Colonic mucosa (tissue), 4 donors: ENCODE measurements around the gene RPP14. TPM values are rescaled to one million over a fixed set of nuclear protein-coding genes. Genes with fewer than 3 reads are reported as not detected.

Experiments used
- DNase-seq: peaks from one replicate; pipeline ENCODE4 v3.0.0-alpha.2; 2020
- H3K27ac ChIP-seq: fragments of 200-600 bp; one replicate; pipeline ENCODE4 v1.8.0; 2021
- H3K27me3 ChIP-seq: fragments of 200-600 bp; one replicate; pipeline ENCODE4 v1.8.0; 2021
- H3K36me3 ChIP-seq: fragments of 200-600 bp; one replicate; pipeline ENCODE4 v1.8.0; 2021
- H3K4me1 ChIP-seq: fragments of 200-600 bp; one replicate; pipeline ENCODE4 v1.8.0; 2021; ENCODE audit warnings: mild to moderate bottlenecking
- H3K4me3 ChIP-seq: fragments of 200-600 bp; one replicate; pipeline ENCODE4 v1.8.0; 2021
- H3K9ac ChIP-seq, 2 donors: one replicate each; pipeline ENCODE4 v1.7.0; 2013; ENCODE audit warnings: control low read depth in 2 of 2, low read depth in 2 of 2, low read length in 2 of 2
- H3K9me3 ChIP-seq: fragments of 200-600 bp; one replicate; pipeline ENCODE4 v1.8.0; 2021
- intact Hi-C: fragments of 100-400 bp; cut with DNase I; formaldehyde crosslinking; loops from one replicate; pipeline ENCODE4 v1.14.1; 2022
- total RNA-seq, 2 donors: library from RNA; stranded (reverse); fragmentation: NEBNext Ultra II Directional in 1 of 2; extraction: Animal tissue kit (Norgen Biotek cat#: 25700) in 1 of 2; gene quantifications; one replicate each; pipeline ENCODE4 v1.2.1, GENCODE V29; 2021
- TF ChIP-seq, protein P1 (sequence below): fragments of 200-600 bp; IDR thresholded peaks from one replicate; pipeline ENCODE4 v1.8.0; 2022; ENCODE audit warnings: antibody characterized with exemption, mild to moderate bottlenecking
- donor health status: healthy.
- donor health status: DM: no; HTN: no; CAD: no.
- donor health status: DM: no; HTN: no; CAD: no.

Gene RPP14
- total RNA-seq, 2 donors from 2014 or later, result 17.8 to 19.5 TPM

DNA sequence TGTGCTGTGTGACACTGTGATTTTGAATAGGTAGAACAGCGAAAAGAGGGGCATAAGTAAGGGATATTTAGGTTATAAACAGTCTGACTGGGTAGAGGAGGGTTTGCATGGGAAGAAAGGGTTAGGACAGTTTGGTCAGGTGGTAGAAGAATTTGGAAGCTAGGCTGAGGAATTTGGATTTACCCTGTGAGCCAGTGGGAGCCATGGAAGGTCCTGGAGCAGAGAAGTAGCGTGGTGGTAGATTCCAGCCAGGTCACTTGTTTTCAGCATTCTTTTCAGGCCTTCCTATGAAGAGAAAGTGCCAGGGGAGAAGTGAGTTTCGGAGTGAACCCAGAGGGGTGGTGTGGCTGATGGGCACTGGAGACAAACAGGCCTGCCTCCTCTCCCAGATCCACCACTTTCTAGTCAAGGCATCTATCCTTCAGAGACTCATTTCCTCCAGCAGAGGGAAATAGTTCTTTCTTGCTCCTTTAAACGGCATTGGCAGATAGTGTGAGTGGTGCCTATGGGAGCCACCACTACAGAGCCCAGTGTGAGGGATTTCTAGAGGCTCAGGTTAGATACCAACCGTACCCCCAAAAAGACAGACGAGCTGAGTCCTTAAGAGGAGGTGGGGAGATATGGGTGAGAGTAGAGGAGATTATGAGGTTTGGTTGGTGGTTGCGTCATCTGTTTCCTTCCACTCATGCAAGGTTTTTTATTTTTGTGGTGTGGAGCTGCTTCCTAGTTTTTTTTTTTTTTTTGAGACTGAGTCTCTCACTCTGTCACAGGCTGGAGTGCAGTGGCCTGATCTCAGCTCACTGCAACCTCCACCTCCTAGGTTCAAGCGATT is 47.9 kb downstream of the RPP14 start:
- no peaks in the 10 kb centered on the region for H3K36me3 ChIP-seq
- no peak for DNase-seq
- H3K27ac ChIP-seq, result no peak overlapping the region
- intact Hi-C loops, result no loop called here
- no peak overlapping the region for H3K9ac ChIP-seq
- no peak overlapping the region for H3K4me3 ChIP-seq
- TF ChIP-seq, protein P1, sequence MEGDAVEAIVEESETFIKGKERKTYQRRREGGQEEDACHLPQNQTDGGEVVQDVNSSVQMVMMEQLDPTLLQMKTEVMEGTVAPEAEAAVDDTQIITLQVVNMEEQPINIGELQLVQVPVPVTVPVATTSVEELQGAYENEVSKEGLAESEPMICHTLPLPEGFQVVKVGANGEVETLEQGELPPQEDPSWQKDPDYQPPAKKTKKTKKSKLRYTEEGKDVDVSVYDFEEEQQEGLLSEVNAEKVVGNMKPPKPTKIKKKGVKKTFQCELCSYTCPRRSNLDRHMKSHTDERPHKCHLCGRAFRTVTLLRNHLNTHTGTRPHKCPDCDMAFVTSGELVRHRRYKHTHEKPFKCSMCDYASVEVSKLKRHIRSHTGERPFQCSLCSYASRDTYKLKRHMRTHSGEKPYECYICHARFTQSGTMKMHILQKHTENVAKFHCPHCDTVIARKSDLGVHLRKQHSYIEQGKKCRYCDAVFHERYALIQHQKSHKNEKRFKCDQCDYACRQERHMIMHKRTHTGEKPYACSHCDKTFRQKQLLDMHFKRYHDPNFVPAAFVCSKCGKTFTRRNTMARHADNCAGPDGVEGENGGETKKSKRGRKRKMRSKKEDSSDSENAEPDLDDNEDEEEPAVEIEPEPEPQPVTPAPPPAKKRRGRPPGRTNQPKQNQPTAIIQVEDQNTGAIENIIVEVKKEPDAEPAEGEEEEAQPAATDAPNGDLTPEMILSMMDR, result no peak
- H3K9me3 ChIP-seq, result no peaks in the 10 kb centered on the region
- no peaks in the 10 kb centered on the region for H3K4me1 ChIP-seq
- H3K27me3 ChIP-seq, result no peaks in the 10 kb centered on the region

DNA sequence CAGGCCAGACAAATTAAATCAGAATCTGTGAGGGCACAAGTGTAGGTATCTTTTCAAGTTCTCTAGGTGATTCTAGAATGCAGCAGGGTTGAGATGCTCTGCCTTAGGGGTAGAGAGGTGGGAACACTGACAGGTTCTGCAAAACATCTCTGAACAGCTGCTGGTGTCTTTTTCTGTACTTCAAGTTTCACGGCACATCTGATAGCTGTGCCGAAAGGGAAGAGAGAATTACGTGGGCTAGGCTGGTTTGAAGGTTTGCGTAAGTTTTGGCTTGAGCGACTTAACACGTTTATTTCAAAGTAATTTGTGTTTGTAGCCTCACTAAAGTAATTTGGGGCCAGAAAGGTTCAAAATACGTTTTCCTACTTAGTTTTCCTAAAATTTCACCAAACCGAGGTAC is 49.1 kb downstream of the RPP14 start:
- Histone ChIP-seq H3K4me1 (no peaks in the 10 kb centered on the region), H3K4me3 (no peak overlapping the region), H3K9me3 (no peaks in the 10 kb centered on the region), H3K27me3 (no peaks in the 10 kb centered on the region), H3K36me3 (no peaks in the 10 kb centered on the region), H3K9ac (no peak overlapping the region), H3K27ac (no peak overlapping the region)
- TF ChIP-seq, protein P1, result no peak
- intact Hi-C loops, result no loop called here
- no peak for DNase-seq

DNA sequence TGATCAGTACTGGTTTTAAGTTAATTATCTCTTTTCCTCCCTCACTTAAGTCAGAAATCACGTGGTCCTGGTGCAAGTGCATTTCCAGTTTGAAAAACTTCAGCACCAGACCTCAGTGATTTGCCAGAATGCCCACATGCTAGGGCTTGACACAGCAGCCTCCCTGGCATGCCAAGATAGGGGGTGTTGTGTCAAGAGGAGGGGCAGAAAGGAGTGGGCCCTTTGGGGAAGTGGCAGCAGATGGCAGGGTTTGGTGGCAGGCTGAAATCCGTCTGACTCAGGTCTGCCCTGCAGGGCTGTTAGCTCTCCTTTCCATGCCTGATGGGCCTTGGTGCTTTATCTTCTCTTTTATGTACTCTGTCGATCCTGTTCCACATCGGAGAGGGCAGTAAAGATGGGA is 50.0 kb downstream of the RPP14 start:
- intact Hi-C loops, result no loop called here
- no peak overlapping the region for H3K9ac ChIP-seq
- TF ChIP-seq, protein P1, result no peak
- no peak overlapping the region for H3K4me3 ChIP-seq
- no peaks in the 10 kb centered on the region for H3K9me3 ChIP-seq
- no peaks in the 10 kb centered on the region for H3K4me1 ChIP-seq
- no peaks in the 10 kb centered on the region for H3K27me3 ChIP-seq
- no peaks in the 10 kb centered on the region for H3K36me3 ChIP-seq
- DNase-seq, result no peak
- no peak overlapping the region for H3K27ac ChIP-seq

DNA sequence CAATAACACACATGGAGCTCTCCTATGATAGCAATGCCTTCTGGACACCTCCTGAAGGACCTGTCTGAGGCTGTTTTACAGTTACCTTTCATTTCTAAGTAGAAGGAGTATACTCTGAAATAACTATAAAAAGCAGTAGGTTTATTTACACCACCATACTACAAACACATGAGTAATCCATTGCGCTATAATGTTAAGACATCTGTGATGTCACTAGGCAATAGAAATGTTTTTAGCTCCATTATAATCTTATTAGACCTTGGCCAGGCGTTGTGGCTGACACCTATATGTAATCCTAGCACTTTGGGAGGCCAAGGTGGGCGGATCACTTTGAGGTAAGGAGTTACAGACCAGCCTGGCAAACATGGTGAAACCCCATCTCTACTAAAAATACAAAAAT is 51.4 kb downstream of the RPP14 start:
- no peak for DNase-seq
- Histone ChIP-seq H3K4me1 (no peaks in the 10 kb centered on the region), H3K27ac (no peak overlapping the region)

DNA sequence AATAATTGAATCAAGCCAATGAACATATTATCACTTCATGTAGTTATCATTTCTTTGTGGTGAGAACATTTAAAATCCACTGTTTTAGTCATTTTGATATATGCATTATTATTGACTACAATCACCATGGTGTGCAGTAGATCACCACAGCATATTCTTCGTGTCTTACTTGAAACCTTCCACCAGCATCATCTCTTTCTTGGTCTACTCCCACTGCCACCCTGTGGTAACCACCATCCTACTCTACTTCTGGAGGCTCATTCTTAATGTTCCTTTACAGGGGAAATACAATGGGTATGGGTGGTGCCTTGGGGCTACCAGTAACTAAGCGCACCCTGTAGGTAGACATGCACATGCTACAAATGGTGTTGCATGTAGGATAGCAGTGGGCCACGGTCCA is 52.0 kb downstream of the RPP14 start:
- H3K4me1 ChIP-seq, result no peaks in the 10 kb centered on the region
- no peak overlapping the region for H3K9ac ChIP-seq
- intact Hi-C loops, result no loop called here
- H3K36me3 ChIP-seq, result no peaks in the 10 kb centered on the region
- no peak overlapping the region for H3K4me3 ChIP-seq
- no peaks in the 10 kb centered on the region for H3K9me3 ChIP-seq
- H3K27ac ChIP-seq, result no peak overlapping the region
- no peak for DNase-seq
- TF ChIP-seq, protein P1, result no peak
- H3K27me3 ChIP-seq, result no peaks in the 10 kb centered on the region

More for the DNA sequence above, 51.4 kb downstream of the RPP14 start:
- TF ChIP-seq, protein P1, result no peak
- no peaks in the 10 kb centered on the region for H3K9me3 ChIP-seq
- no peaks in the 10 kb centered on the region for H3K27me3 ChIP-seq
- no peak overlapping the region for H3K4me3 ChIP-seq
- no peaks in the 10 kb centered on the region for H3K36me3 ChIP-seq
- H3K9ac ChIP-seq, result no peak overlapping the region
- intact Hi-C loops, result no loop called here
